HEK293 (cell line): ENCODE measurements around the gene ARL4A.

Experiments used
- CTCF ChIP-seq: fragments of 450-650 bp; formaldehyde crosslinking; IDR thresholded peaks from 2 replicates; pipeline ENCODE4 v1.5.1; 2016; ENCODE audit warnings: missing biosample characterization, missing genetic modification characterization
- PBX3 ChIP-seq: sonication (generic); formaldehyde crosslinking; IDR thresholded peaks from 2 replicates; pipeline ENCODE4 v1.8.1; 2022; ENCODE audit warnings: mild to moderate bottlenecking, moderate library complexity, missing genetic modification reagents
- SETDB1 ChIP-seq: IDR thresholded peaks from one replicate; pipeline ENCODE4 v1.6.1; 2017; ENCODE audit warnings: mild to moderate bottlenecking, low read length, moderate library complexity, mixed read lengths; ENCODE audit not compliant: insufficient read length
- SP2 ChIP-seq: fragments of 450-650 bp; formaldehyde crosslinking; IDR thresholded peaks from 2 replicates; pipeline ENCODE4 v1.5.1; 2016; ENCODE audit warnings: missing biosample characterization, missing genetic modification characterization
- TCF7L2 ChIP-seq: IDR thresholded peaks from 2 replicates; pipeline ENCODE4 v1.6.1; 2011; ENCODE audit warnings: low read depth, mild to moderate bottlenecking, inconsistent platforms, low read length, moderate library complexity, borderline replicate concordance
- TSHZ1 ChIP-seq: fragments of 450-650 bp; formaldehyde crosslinking; IDR thresholded peaks from 2 replicates; pipeline ENCODE4 v1.5.1; 2016; ENCODE audit warnings: missing biosample characterization, missing genetic modification characterization, borderline replicate concordance
- ZBTB11 ChIP-seq: fragments of 450-650 bp; formaldehyde crosslinking; conservative IDR thresholded peaks from 2 replicates; pipeline ENCODE4 v1.5.1; 2016; ENCODE audit warnings: low read depth, missing biosample characterization, missing genetic modification characterization
- ZBTB26 ChIP-seq: fragments of 450-650 bp; formaldehyde crosslinking; optimal IDR thresholded peaks from 2 replicates; pipeline ENCODE3; 2016; ENCODE audit warnings: missing biosample characterization, mild to moderate bottlenecking, missing genetic modification characterization
- ZFHX2 ChIP-seq: fragments of 450-650 bp; formaldehyde crosslinking; conservative IDR thresholded peaks from 2 replicates; pipeline ENCODE4 v1.5.1; 2016; ENCODE audit warnings: missing biosample characterization, missing genetic modification characterization
- ZNF140 ChIP-seq: fragments of 450-650 bp; formaldehyde crosslinking; IDR thresholded peaks from 2 replicates; pipeline ENCODE4 v1.5.1; 2016; ENCODE audit warnings: missing biosample characterization, missing genetic modification characterization
- ZNF148 ChIP-seq: fragments of 450-650 bp; formaldehyde crosslinking; IDR thresholded peaks from 2 replicates; pipeline ENCODE4 v1.5.0; 2017; ENCODE audit warnings: missing biosample characterization, missing genetic modification characterization, borderline replicate concordance
- ZNF155 ChIP-seq: fragments of 450-650 bp; formaldehyde crosslinking; IDR thresholded peaks from 2 replicates; pipeline ENCODE4 v1.5.1; 2016; ENCODE audit warnings: missing biosample characterization, missing genetic modification characterization
- ZNF24 ChIP-seq: fragments of 450-650 bp; formaldehyde crosslinking; IDR thresholded peaks from 2 replicates; pipeline ENCODE4 v1.5.1; 2016; ENCODE audit warnings: missing biosample characterization, missing genetic modification characterization
- ZNF26 ChIP-seq: fragments of 450-650 bp; formaldehyde crosslinking; IDR thresholded peaks from 2 replicates; pipeline ENCODE4 v1.5.1; 2016; ENCODE audit warnings: missing biosample characterization, missing genetic modification characterization
- ZNF404 ChIP-seq: fragments of 450-650 bp; formaldehyde crosslinking; IDR thresholded peaks from 2 replicates; pipeline ENCODE4 v1.5.1; 2017; ENCODE audit warnings: missing biosample characterization, missing genetic modification characterization
- ZNF521 ChIP-seq: fragments of 450-650 bp; formaldehyde crosslinking; IDR thresholded peaks from 2 replicates; pipeline ENCODE4 v1.5.1; 2017; ENCODE audit warnings: missing biosample characterization, mild to moderate bottlenecking, missing genetic modification characterization
- ZNF558 ChIP-seq: fragments of 450-650 bp; formaldehyde crosslinking; IDR thresholded peaks from 2 replicates; pipeline ENCODE4 v1.5.1; 2016; ENCODE audit warnings: missing biosample characterization, missing genetic modification characterization
- ZNF600 ChIP-seq: fragments of 450-650 bp; formaldehyde crosslinking; IDR thresholded peaks from 2 replicates; pipeline ENCODE4 v1.5.1; 2016; ENCODE audit warnings: missing biosample characterization, missing genetic modification characterization
- ZNF629 ChIP-seq: fragments of 450-650 bp; formaldehyde crosslinking; IDR thresholded peaks from 2 replicates; pipeline ENCODE4 v1.5.1; 2017; ENCODE audit warnings: missing biosample characterization, missing genetic modification characterization
- ZNF777 ChIP-seq: fragments of 450-650 bp; formaldehyde crosslinking; IDR thresholded peaks from 2 replicates; pipeline ENCODE4 v1.5.1; 2017; ENCODE audit warnings: missing biosample characterization, missing genetic modification characterization, borderline replicate concordance
- ZSCAN18 ChIP-seq: fragments of 450-650 bp; formaldehyde crosslinking; IDR thresholded peaks from 2 replicates; pipeline ENCODE4 v1.5.1; 2016; ENCODE audit warnings: missing biosample characterization, missing genetic modification characterization
- ZSCAN30 ChIP-seq: fragments of 450-650 bp; IDR thresholded peaks from 2 replicates; pipeline ENCODE4 v1.5.1; 2018; ENCODE audit warnings: missing biosample characterization, mild to moderate bottlenecking, missing genetic modification characterization, moderate library complexity

ARL4A gene

GRCh38 chr7:12686234-12686890 lies 1.1 kb upstream of the ARL4A start (continued):
- peak; percentile 70 for TF ChIP-seq SP2
- TF ChIP-seq ZNF148 (tag by site-specific recombination) = no peak
- no peak for TF ChIP-seq ZNF777 (tag by site-specific recombination)
- TF ChIP-seq ZSCAN30 (tag by site-specific recombination) = 0 out of 2 replicates have a peak, but pooled peaks have one; percentile 11
- TF ChIP-seq TCF7L2 = no peak
- no peak for TF ChIP-seq ZNF155 (tag by site-specific recombination)
- no peak for TF ChIP-seq ZNF558
- TF ChIP-seq ZSCAN18 = no peak
- TF ChIP-seq ZNF629 = peak; percentile 93
- TF ChIP-seq ZNF24 = 0 out of 2 replicates have a peak, but pooled peaks have one; percentile 17
- TF ChIP-seq SETDB1 = peak; percentile 73
- peak; percentile 86 for TF ChIP-seq ZNF600 (tag by site-specific recombination)
- no peak for TF ChIP-seq ZNF26 (tag by site-specific recombination)
- peak; percentile 59 for TF ChIP-seq CTCF (tag by site-specific recombination)
- TF ChIP-seq ZBTB11 (tag by site-specific recombination) = peak; percentile 65; the same call in 1 of the 2 replicates
- TF ChIP-seq TSHZ1 = no peak
- peak; percentile 65 for TF ChIP-seq ZBTB26 (tag by site-specific recombination)
- TF ChIP-seq ZNF404 = no peak
- TF ChIP-seq ZFHX2 (tag by site-specific recombination) = no peak
- TF ChIP-seq ZNF521 (tag by site-specific recombination) = no peak
- 0 out of 2 replicates have a peak, but pooled peaks have one; percentile 52 for TF ChIP-seq PBX3
- TF ChIP-seq ZNF140 (tag by site-specific recombination) = no peak
